SK-N-SH (cell line): ENCODE data around the gene ASTL.

Experiments used
- NRF1 ChIP-seq: IDR thresholded peaks from 2 replicates; pipeline ENCODE4 v1.6.1; 2012; ENCODE audit warnings: low read depth, mild to moderate bottlenecking, low read length
- TF ChIP-seq, protein P1 (sequence below): IDR thresholded peaks from 2 replicates; pipeline ENCODE4 v1.4.0; 2012; ENCODE audit warnings: low read depth
- TF ChIP-seq, protein P2 (sequence below): fragments of 200-600 bp; sonication (generic); IDR thresholded peaks from 2 replicates; pipeline ENCODE4 v1.6.1; 2017; ENCODE audit warnings: antibody characterized with exemption, mild to moderate bottlenecking, moderate library complexity
- TF ChIP-seq, protein P3 (sequence below): fragments of 150-350 bp; IDR thresholded peaks from 2 replicates; pipeline ENCODE4 v1.6.1; 2017; ENCODE audit warnings: antibody characterized with exemption, low read length, low read depth, borderline replicate concordance

DNA sequence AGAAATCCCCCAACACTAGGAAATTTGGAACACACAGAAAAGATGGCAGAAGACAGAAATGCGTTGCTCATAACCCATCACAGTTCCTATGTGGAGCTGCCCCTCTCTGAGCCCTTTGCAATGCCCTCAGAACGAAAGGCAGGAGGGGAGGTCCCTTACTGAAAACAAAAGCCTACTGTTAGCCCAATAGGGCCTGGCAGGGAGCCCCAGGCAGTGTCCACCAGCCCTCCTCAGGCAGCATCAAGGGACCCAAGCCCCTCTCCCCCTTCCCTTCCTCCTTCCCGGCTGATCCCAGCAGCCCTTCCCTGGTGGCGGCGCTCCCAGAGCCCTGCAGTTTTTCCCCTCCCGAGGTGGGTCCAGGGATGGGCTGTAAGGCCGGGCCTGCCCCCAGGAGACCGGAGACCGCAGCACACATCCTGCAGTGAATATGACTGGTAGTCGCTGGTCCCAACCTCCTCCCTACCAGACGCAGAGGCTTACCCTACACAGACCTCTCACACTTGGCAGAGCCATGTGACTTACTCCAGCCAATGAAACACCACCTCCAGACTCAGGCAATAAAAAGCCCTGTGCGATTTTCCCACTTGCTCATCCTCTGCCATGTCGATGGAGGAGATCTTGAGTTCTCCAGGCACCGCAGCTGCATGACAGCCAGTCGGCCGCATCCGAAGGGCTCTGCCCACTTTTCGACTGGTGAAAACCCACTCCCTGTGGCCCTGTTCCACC, 26.3 kb upstream of the ASTL start:
- TF ChIP-seq NRF1: no peak
- TF ChIP-seq, protein P1, sequence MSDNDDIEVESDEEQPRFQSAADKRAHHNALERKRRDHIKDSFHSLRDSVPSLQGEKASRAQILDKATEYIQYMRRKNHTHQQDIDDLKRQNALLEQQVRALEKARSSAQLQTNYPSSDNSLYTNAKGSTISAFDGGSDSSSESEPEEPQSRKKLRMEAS: no peak
- TF ChIP-seq, protein P2, sequence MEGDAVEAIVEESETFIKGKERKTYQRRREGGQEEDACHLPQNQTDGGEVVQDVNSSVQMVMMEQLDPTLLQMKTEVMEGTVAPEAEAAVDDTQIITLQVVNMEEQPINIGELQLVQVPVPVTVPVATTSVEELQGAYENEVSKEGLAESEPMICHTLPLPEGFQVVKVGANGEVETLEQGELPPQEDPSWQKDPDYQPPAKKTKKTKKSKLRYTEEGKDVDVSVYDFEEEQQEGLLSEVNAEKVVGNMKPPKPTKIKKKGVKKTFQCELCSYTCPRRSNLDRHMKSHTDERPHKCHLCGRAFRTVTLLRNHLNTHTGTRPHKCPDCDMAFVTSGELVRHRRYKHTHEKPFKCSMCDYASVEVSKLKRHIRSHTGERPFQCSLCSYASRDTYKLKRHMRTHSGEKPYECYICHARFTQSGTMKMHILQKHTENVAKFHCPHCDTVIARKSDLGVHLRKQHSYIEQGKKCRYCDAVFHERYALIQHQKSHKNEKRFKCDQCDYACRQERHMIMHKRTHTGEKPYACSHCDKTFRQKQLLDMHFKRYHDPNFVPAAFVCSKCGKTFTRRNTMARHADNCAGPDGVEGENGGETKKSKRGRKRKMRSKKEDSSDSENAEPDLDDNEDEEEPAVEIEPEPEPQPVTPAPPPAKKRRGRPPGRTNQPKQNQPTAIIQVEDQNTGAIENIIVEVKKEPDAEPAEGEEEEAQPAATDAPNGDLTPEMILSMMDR: no peak
- TF ChIP-seq, protein P3, sequence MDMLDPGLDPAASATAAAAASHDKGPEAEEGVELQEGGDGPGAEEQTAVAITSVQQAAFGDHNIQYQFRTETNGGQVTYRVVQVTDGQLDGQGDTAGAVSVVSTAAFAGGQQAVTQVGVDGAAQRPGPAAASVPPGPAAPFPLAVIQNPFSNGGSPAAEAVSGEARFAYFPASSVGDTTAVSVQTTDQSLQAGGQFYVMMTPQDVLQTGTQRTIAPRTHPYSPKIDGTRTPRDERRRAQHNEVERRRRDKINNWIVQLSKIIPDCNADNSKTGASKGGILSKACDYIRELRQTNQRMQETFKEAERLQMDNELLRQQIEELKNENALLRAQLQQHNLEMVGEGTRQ: no peak
